GM19043 (cell line): ENCODE results near the gene ST7.
A peak's percentile ranks its signal among the peaks of the same experiment; 100 is the strongest.
"Not testable (repeated sequence)": the region's sequence is repeated elsewhere in the genome, so short reads cannot be mapped to it uniquely, and the experiment has no call there.

Experiments used
- ATAC-seq: cut with Tn5 transposase; IDR thresholded peaks from one replicate; pipeline ENCODE4 v1.9.1; 2021; ENCODE audit warnings: low read depth; ENCODE audit not compliant: unreplicated experiment

ST7 gene

GRCh38 chr7:117120321-117120720 is 167.0 kb downstream of the ST7 start:
- ATAC-seq = not testable (repeated sequence)

DNA sequence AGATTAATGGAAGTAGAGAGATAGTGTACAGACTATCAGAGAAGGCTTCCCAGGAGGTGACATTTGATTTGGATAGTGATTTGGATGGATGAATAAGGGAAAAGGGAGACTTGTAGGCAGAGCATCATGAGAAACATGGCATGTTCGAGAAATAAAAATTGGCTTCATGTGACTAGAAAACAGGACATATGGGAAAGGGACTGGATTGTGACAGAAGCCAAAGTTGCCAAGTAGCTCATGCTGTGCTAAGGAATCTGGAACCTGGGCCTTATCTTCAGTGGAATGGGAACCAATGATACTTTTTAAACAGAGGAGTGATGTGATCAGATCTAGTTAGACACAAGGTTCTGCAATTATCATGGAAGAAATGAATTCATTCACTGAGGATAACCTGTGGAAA is 168.7 kb downstream of the ST7 start:
- not testable (repeated sequence) for ATAC-seq

DNA sequence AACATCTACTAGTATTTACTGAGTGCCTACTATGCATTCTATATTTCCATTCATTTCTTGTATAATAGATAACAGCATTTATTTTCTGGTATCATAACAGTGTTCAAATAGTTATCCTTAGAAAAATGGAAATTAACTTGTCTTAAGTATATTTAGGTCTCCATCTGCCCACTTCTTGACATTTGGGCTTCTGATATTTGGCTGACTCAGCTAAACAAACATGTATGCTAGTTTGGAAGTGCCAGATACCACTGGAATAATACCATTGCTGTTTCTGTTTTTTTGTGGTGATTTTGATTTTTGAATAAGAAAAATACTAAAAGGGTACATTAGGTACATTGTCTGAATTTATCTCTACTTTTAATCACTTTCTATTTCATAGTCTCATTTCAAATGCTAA is 169.2 kb downstream of the ST7 start:
- no peak for ATAC-seq

DNA sequence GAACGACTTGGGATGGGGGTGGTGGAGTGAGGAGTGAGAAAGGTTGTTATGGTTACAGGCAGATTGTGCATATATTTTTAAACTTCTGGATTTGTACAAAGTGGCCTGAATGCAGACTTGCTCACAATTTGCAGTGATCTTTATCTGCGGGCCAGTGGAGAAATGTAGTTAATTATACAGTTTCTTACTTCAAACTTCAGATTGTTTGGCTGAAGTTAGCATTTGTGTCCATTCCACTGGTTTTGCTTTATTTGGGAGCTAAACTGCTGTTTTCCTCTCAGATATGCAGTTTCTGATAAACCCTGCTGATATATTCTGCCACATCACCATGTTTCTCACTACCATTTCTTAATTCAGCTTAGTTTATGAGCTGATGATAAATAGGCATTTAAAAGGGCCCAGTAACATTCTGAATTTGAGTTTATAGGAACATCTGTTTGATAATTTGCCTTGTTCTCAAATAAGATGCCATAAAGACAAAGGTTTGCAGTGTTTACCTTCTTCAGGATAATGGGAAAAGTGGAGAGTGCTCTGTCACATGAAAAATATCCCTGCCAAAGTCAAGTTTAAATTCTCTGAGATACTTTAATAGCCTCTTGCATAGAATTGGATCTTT is 170.1 kb downstream of the ST7 start:
- no peak for ATAC-seq

GRCh38 chr7:117124591-117125220 is 171.4 kb downstream of the ST7 start:
- peak; percentile 67 for ATAC-seq

DNA sequence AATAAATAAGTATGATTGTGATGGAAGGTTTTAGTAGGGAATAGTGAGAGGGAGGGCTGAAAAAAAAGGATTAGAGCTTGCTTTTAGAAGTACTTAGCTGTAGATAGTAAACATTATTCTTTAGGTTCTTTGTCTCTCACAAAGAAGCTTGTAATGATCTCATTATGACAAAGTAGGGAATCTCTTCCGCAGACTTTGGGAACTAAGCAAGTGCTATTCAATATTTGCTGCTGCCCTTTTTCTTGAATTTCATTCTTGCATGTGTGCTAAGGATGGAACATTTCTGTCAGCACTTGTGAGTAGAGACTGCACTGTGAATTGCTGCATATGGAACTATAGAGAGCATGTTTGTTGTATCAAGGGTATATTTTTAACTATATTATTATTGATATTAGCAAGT is 173.4 kb downstream of the ST7 start:
- ATAC-seq = no peak

DNA sequence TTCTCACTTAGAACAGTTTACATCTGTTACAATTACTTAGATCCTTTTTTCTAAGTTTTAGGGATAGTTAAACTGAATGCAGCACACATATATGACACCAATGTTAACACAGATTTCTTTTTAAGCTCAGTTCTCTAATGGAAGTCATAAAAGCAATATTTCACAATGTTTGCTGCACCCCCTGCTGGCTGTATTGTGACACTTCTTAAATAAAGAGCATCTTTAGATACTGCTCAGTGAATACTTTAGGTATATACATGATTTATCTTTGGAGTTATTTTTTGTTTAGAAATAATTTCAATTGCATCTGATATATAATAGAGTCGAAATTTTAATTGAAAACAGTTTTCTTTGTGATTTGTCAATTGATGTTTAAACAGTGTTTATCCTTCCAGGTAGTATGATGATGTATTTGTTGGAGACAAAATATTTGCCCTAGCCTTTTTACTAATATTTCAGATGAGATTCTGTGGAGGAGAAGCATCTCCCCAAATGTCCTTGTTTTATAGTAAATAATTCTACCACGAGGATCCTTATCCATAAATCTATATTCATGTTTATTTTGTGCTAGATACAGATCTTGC is 174.4 kb downstream of the ST7 start:
- peak; percentile 65 for ATAC-seq

DNA sequence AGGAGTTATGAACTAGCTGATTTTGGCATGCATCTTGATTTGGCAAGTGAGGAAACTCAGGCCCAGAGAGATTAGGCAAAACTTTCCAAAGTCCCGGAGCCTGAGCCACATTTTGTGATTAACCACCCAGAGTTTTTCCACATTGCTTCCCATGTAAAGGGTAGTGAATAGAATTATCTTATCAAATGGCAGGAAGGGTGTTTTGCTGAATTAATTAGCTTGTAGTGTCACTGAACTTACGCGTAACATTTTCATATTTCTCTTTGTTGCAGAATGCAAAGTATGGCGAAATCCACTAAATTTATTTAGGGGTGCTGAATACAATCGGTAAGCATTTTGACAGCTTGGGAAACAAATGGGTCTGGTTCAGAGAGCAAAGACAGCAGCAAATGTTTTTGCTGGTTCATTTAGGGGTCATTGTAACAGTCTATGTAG is 176.2 kb downstream of the ST7 start:
- ATAC-seq = no peak

DNA sequence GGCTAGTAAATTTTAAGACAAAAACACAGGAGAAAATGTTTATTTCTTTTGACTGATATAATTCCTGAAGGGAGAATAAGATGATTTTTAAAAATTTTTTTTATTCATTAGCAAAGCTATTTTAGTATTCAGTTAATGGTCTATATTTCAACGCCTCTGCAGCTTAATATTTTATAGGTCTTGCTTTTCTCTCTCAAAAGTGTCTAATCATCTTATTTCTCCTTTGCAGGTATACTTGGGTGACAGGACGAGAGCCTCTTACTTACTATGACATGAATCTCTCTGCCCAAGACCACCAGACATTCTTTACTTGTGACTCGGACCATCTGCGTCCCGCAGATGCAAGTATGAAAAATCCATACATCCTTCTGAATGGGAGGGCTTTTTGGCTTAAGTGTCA is 177.0 kb downstream of the ST7 start:
- no peak for ATAC-seq

DNA sequence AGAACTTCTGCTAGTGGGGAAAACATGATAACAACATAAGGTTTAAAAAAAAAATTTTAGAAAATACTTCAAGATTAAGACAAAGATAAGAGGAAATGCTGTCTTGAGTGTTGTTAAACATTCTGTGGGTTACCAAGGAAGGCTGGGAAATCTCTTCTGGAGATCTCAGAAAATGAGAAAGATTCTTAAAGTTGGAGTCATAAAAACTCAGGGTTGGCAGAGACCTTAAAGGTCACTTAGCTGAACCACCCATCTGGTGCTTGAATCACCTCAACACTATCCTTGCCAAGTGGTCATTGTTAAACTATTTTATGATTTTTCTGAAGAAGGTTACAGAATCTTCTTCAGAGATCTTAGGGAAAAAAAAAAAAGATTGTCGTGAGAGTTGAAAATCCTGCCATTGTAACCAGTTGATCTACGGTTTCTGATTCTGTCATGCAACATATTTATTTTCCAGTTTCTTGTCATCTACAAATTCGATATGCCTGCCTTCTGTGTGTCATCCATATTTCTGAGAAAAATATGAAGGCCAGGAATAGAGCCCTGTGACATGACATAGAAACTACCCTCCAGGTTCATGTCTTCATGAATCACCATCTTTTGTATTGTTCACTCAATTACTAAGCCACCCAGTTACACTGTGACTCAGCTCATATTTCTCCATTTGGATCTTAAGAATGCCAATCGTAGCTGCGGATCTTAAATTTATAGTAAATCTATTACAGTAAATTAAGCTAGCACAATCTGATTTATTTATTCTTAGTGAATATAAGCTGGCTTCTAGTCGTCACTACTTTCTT is 179.2 kb downstream of the ST7 start:
- no peak for ATAC-seq

DNA sequence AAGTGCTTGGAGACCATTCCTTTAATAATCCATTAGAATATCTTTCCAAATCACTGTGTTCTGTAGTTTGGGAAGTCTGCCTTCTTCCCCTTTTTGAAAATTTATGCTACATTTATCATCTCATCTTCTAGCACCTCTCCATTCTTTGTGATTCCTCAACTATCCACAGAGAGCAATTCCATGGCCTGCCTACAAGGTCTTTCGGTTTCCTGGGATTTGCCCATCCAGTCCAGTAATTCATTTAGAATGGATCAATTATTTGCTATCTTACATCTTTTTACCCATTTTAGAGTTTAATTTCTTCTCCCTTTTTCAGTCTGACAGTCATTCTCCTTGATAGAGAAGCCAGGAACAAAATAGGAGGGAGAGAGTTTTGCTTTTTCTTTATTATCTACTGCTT is 179.8 kb downstream of the ST7 start:
- no peak for ATAC-seq

GRCh38 chr7:117134411-117134810 is 181.1 kb downstream of the ST7 start:
- no peak for ATAC-seq

GRCh38 chr7:117134889-117135552 is 181.7 kb downstream of the ST7 start:
- peak; percentile 60 for ATAC-seq

GRCh38 chr7:117135553-117135891 is 182.2 kb downstream of the ST7 start:
- no peak for ATAC-seq

DNA sequence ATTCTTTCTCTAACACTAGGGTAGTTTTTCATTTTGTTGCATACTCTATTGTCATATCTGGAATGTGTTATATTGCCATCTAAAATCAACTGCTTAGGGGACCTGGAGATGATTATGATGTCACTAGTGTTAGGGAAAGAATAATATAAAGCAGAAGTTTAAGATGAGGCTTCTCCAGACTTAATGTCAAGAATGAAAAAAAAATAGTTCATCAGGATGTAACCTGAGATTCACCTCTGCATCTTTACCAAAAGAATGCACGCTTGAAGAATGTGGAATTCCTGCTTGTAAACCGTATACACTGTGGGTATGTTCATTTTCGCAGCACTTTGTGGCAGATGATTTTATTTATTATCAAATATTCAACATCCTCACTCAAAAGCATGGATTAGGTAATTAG is 184.6 kb downstream of the ST7 start:
- no peak for ATAC-seq

- no peak for ATAC-seq
These were observed 185.2 kb downstream of the ST7 start for GRCh38 chr7:117138495-117138894.

- no peak for ATAC-seq
These were observed 185.7 kb downstream of the ST7 start for GRCh38 chr7:117138981-117139380.

DNA sequence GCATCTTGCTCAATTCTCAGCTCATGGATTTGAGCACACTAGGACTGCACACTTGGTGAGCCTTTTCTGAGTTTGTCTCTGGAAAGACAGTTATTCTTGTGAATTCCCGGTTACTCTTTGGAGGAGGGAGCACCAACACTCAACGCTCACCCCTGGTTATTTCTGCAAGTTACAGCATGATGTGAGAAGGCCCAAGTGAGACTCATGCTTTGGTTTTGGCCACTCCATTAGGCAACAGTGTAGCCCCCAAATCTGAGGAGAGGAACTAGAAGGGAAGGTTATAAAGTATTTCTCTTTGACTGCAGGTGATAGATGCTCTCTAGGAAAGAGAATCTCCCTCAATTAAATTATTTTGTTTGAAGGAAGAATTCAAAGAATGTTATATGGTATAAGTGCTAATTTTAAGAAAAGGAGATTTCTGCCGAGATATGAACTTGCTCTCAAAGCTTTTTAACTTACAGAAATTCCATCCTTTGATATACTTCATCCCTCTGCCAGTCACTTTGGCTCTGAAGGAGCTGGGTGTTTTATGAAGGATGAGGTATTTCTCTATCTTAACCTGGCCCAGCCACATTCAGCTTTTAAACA is 186.2 kb downstream of the ST7 start:
- no peak for ATAC-seq

DNA sequence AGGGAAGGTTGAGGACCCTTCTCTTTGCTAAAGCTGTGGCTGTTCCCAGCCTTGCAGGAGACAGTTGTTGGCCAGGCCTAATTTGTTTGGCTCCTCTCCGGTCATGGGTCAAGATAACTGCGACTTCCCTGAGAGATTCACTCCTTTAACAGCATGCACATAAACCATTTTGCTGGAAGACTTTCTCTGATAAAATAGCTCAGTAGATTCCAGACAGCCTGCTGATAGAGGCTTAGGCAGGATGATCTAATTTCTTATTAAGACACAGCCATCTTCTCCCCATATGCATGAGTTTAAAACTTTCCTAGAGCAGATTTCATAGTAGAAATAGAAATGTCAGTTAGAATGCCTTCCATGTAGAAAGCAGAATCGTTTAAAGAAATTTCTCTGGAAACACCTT is 187.6 kb downstream of the ST7 start:
- no peak for ATAC-seq

- no peak for ATAC-seq
These were observed 189.8 kb downstream of the ST7 start for GRCh38 chr7:117143066-117143465.

- ATAC-seq = no peak
These were observed 190.3 kb downstream of the ST7 start for GRCh38 chr7:117143580-117143979.
